ENCODE data around the gene BTBD16.

Gene BTBD16

GRCh38 chr10:122294511-122295450 lies 23.7 kb downstream of the BTBD16 start:
- no peak for DNase-seq (ENCODE audit: low read depth, low spot score)

DNA sequence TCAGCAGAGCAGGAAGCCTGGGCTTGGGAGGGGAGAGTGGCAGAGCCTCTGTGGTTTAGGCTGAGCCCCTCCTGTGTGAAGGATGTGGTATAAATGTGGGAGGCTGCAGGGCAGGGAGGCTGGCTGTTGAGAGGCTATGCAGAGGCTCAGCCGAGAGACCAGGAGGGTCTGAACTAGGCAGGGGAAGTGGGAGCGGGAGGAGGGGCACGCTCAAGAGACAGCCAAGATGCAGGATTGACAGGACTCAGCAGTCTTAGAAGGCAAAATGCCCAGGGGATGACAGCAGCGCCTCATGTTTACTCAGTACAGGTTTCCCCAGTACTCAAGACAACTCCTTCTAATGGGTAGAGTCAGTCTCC lies 24.3 kb downstream of the BTBD16 start:
- no peak for DNase-seq (ENCODE audit: low read depth, low spot score)

- DNase-seq (ENCODE audit: low read depth, low spot score): no peak
Observed at GRCh38 chr10:122296363-122297120, 25.4 kb downstream of the BTBD16 start.

DNA sequence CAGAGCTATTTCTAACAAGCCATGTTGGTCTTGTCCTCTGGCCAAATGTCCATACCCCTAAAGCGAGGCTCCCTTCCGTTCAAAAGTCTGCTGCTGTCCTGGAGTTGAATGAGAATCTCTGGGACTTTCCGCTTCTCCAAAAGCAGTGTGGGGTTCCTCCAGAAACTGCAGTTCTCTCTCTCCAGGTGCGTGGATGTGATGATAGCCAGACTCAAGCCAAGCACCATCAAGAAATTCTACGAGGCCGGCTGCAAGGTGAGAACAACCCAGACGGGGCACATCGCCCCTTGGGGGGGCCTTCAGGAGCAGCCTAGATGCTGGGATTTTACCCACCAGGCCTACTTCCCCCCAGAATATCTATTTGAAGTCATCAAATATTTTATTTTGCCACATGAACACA lies 26.5 kb downstream of the BTBD16 start:
- no peak for DNase-seq (ENCODE audit: low read depth, low spot score)

GRCh38 chr10:122298206-122298597 lies 27.1 kb downstream of the BTBD16 start:
- no peak for DNase-seq (ENCODE audit: low read depth, low spot score)

GRCh38 chr10:122298598-122299301 lies 27.7 kb downstream of the BTBD16 start:
- peak; percentile 61 for DNase-seq (ENCODE audit: low read depth, low spot score)

DNA sequence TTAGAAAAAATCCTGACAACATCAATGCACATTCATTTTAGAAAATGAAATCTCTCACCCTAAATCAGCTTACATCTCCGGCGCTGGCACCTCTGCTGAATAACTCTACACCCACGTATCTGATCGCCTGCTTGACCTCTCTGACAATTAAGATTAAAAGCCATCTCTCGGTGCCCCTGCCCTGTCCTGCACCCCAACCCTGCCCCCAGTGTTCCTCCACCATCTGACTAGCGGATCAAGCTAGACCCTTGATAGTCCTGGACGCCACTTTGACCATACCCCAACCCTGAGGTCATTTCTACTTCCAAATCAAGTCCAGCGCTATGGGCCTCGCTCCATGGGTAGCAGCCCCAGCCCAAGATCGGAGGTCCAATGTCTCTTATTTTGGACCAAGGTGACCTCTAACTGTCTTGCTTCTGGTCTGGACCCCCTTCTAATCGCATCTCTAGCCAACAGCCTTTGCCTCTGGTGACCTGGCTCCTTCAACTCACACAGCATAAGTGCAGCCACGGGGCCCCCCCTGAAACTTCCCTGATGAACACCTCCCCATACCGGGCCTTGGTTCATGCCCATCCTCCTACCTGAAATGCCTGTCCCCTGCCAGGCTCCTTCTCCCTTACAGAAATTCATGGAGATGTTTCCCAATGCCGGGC lies 28.5 kb downstream of the BTBD16 start:
- no peak for DNase-seq (ENCODE audit: low read depth, low spot score)

DNA sequence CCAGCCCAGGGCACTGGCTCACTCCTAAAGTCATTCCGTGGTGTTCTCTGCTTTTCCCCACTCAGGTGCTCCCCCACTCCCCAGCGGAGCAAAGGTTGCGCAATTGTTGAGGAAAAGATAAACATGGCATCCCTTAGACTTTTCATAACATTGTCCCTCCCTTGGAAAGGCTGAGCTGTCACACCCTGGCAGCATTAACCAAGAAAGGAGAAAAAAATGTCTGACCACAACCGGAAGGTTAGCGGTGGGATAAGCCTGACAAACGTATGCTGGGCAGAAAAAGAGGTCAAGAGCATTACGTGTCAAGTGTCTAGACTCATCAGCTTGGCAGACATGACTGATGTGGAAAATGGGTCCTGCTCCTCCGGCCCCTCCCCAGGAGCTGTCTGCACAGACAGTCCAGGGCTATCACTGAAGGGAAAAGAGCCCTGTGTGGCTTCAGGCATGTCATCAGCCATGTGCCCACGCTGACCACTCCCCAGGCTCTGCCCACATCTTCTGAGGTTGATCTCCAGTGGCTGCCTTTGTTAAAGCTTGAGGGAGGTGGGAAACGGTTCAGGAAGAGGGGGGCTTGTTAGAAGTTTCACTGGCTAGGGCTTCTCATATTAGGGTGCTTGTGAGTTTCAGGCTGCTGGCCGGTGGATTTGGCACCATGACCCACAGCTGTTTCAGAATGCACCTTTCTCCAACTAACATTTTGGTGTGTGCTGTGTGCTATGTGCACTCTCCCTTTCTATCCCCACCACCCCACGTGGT lies 30.1 kb downstream of the BTBD16 start:
- DNase-seq (ENCODE audit: low read depth, low spot score): no peak

- no peak for DNase-seq (ENCODE audit: low read depth, low spot score)
Observed at GRCh38 chr10:122301811-122302115, 30.7 kb downstream of the BTBD16 start.

- no peak for DNase-seq (ENCODE audit: low read depth, low spot score)
Observed at GRCh38 chr10:122302315-122302714, 31.2 kb downstream of the BTBD16 start.

DNA sequence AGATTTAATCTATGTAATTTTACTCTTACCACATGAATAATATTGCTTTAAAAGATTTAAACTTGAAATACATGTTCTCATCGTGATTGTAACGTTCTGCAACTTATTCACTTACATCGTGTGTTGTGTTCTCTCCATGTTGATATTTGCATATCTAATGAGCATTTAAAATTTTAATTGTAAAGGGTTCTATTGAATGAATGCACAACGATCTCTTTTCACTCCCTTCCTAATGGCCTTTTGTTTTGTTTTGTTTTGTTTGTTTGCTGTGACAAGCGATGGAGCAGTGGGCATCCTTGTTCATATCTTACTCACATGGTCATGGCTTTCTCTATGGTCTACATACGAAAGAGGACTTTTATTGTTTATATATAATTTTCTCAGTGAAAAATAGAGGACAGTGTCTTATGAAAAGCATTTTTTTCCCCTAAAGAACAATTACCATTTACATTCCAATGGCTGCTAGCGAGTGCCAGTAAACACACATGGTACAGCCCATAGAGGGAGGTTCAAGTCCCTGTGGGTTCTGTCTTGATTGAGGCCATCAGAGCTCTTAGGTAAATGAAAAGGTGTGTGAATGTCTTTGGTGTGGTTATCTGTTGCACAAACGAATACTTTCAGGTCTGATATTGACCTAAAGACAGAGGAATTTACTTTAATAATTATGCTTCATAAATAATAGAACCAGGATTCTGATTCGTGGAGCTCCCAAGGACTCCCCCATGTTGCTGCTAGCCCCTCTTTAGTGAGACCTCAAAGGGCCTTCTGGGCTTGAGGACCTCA lies 32.4 kb downstream of the BTBD16 start:
- DNase-seq (ENCODE audit: low read depth, low spot score): no peak

GRCh38 chr10:122304054-122304579 lies 33.0 kb downstream of the BTBD16 start:
- no peak for DNase-seq (ENCODE audit: low read depth, low spot score)

DNA sequence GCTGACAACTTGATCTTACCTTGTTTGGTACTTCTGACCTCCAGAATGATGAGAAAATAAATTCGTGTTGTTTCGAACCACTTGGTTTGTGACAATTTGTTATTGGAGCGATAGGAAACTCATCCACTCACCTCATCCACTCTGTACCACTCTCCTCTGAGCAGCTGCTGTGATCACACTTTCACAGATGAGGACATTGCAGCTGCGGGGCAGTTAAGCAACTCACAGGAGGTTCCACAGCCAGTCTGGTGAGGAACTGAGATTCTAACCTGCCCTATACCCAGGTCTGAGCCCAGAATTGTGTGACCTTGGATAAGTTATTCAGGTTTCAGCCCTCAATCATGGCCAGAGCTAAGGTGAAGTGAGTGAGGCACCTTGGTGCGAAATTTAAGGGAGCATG lies 35.2 kb downstream of the BTBD16 start:
- no peak for DNase-seq (ENCODE audit: low read depth, low spot score)

DNA sequence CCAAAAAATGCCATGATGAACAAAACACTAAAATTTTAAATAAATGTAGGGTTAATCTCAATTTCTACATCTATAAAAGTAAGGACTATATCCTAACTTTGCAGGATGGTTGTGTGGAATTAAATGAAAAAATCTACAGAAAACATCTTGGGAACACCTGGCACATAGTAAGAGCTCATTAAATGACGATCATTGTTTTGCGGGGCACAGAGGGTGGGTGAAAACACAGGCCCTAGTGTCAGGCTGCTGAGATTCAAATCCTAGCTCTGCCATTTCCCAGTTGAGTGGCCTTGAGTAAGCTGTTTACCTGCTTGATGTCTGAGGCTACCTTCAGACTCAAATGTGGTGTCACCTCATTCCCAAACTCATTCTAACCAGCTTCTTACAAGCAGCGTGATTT lies 35.6 kb downstream of the BTBD16 start:
- DNase-seq (ENCODE audit: low read depth, low spot score): no peak

- no peak for DNase-seq (ENCODE audit: low read depth, low spot score)
Observed at GRCh38 chr10:122307669-122308416, 36.7 kb downstream of the BTBD16 start.

DNA sequence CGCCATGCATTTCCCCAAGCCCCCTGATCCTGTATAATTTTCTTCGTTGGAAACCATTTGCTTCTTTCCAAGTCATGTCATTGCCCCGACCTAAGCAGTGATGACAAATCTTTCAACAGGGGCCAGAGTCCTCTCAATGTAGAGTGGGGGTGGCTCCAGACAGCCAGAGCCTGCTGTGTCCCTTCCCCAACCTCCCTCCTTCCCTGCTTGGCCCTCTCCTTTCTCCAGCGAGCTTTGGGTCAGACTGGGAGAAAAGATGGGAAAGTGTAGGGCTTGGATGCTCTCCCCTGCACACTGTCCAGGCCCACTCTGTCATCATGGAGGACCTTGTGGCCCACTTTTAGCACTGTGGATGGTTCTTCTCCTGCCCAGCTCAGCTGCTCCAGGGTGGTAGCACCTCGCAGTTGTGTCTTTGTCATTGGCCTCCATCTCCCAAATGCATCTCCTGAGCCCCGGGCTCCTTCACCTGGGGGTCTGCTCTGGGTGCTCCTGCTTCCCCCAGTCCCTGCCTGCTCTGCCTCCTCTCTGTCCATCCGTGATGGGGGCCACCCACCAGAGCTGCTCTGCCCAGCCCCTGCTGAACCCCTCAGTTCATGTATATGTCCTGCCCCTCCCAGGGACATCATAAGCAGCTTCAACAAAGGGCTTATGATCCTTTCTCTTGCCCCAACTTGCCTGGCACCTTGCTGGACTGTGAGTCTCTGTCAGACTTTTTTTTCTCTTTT lies 37.5 kb downstream of the BTBD16 start:
- no peak for DNase-seq (ENCODE audit: low read depth, low spot score)

GRCh38 chr10:122310311-122311050 lies 39.4 kb downstream of the BTBD16 start:
- no peak for DNase-seq (ENCODE audit: low read depth, low spot score)

DNA sequence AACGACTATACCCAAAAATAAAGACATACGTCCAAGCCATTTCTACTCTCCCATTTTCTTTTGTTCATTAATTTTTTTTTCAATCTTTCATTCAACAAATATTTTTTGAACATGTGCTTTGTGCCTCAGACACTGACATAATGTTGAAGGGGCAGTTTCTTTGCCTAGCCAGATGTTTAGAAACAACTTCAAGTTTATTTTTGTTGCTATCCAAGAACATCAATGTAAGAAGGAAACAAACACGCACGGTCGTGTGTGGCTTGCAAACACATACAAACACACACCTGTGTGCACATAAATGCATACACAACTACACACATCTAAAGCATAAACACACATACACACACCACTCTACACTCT lies 39.9 kb downstream of the BTBD16 start:
- DNase-seq (ENCODE audit: low read depth, low spot score): no peak
